Fibroblast of skin of right biceps (primary cell): Measurements from ENCODE around the gene HS6ST3.
"Not testable (repeated sequence)": the region's sequence is repeated elsewhere in the genome, so short reads cannot be mapped to it uniquely, and the experiment has no call there.

Experiments
- DNase-seq: peaks from one replicate; pipeline ENCODE4 v3.0.0-alpha.2; 2013

HS6ST3 gene

GRCh38 chr13:96093296-96094006, 3.5 kb downstream of the HS6ST3 start:
- DNase-seq = no peak

- DNase-seq = no peak
Measured at GRCh38 chr13:96100457-96101220, 10.7 kb downstream of the HS6ST3 start.

- no peak for DNase-seq
Measured at GRCh38 chr13:96104516-96104915, 14.6 kb downstream of the HS6ST3 start.

- not testable (repeated sequence) for DNase-seq
Measured at GRCh38 chr13:96108072-96108471, 18.2 kb downstream of the HS6ST3 start.

- DNase-seq = no peak
Measured at GRCh38 chr13:96109125-96109524, 19.2 kb downstream of the HS6ST3 start.

- DNase-seq = no peak
Measured at GRCh38 chr13:96112936-96113335, 23.0 kb downstream of the HS6ST3 start.

GRCh38 chr13:96115368-96115767, 25.5 kb downstream of the HS6ST3 start:
- DNase-seq = not testable (repeated sequence)

GRCh38 chr13:96119921-96120320, 30.0 kb downstream of the HS6ST3 start:
- no peak for DNase-seq

GRCh38 chr13:96130818-96131340, 41.0 kb downstream of the HS6ST3 start:
- no peak for DNase-seq

- peak; percentile 2 for DNase-seq
Measured at GRCh38 chr13:96141032-96141431, 51.1 kb downstream of the HS6ST3 start.

- DNase-seq = no peak
Measured at GRCh38 chr13:96159725-96160124, 69.8 kb downstream of the HS6ST3 start.

GRCh38 chr13:96161141-96161540, 71.2 kb downstream of the HS6ST3 start:
- DNase-seq = no peak

- no peak for DNase-seq
Measured at GRCh38 chr13:96165840-96166239, 75.9 kb downstream of the HS6ST3 start.

GRCh38 chr13:96172066-96172465, 82.2 kb downstream of the HS6ST3 start:
- no peak for DNase-seq

GRCh38 chr13:96178759-96179158, 88.9 kb downstream of the HS6ST3 start:
- no peak for DNase-seq

GRCh38 chr13:96179309-96179708, 89.4 kb downstream of the HS6ST3 start:
- DNase-seq = no peak

- DNase-seq = no peak
Measured at GRCh38 chr13:96181911-96182310, 92.0 kb downstream of the HS6ST3 start.

GRCh38 chr13:96185818-96186217, 95.9 kb downstream of the HS6ST3 start:
- no peak for DNase-seq

- no peak for DNase-seq
Measured at GRCh38 chr13:96191367-96191766, 101.5 kb downstream of the HS6ST3 start.

GRCh38 chr13:96193728-96194310, 103.9 kb downstream of the HS6ST3 start:
- DNase-seq = no peak

- DNase-seq = no peak
Measured at GRCh38 chr13:96198038-96198437, 108.1 kb downstream of the HS6ST3 start.

- DNase-seq = no peak
Measured at GRCh38 chr13:96199315-96199714, 109.4 kb downstream of the HS6ST3 start.

GRCh38 chr13:96200810-96201209, 110.9 kb downstream of the HS6ST3 start:
- DNase-seq = no peak

- no peak for DNase-seq
Measured at GRCh38 chr13:96202315-96202714, 112.4 kb downstream of the HS6ST3 start.
